Fibroblast of lung (primary cell): ENCODE results near the gene EFCAB5. TPM values are rescaled to one million over a fixed set of nuclear protein-coding genes. Genes with fewer than 3 reads are reported as not detected.
"Not testable (repeated sequence)": the region's sequence is repeated elsewhere in the genome, so short reads cannot be mapped to it uniquely, and the experiment has no call there.

Source experiments
- DNase-seq, 2 donors: peaks; one replicate each; pipeline versions ENCODE4 v3.0.0 to v3.0.0-alpha.2; 2010; ENCODE audit warnings: low read depth in 2 of 2
- H2AFZ ChIP-seq: 2 replicates; pipeline ENCODE4 v1.5.1; 2012; ENCODE audit warnings: low read length, control low read depth, inconsistent platforms
- H3K27ac ChIP-seq: 2 replicates; pipeline ENCODE4 v1.5.1; 2011; ENCODE audit warnings: low read length, control low read depth; ENCODE audit not compliant: insufficient read depth
- H3K27me3 ChIP-seq: 2 replicates; pipeline ENCODE4 v1.5.1; 2011; ENCODE audit warnings: mild to moderate bottlenecking, low read length; ENCODE audit not compliant: control insufficient read depth, insufficient read depth
- H3K36me3 ChIP-seq: 2 replicates; pipeline ENCODE4 v1.5.1; 2011; ENCODE audit warnings: low read length; ENCODE audit not compliant: control insufficient read depth, insufficient read depth
- H3K4me1 ChIP-seq: 2 replicates; pipeline ENCODE4 v1.5.1; 2011; ENCODE audit warnings: low read length; ENCODE audit not compliant: control insufficient read depth, insufficient read depth; ENCODE audit errors: extremely low read depth
- H3K4me2 ChIP-seq: 2 replicates; pipeline ENCODE4 v1.5.1; 2011; ENCODE audit warnings: low read length, control low read depth; ENCODE audit not compliant: insufficient read depth; ENCODE audit errors: extremely low read depth
- H3K4me3 ChIP-seq, 4 experiments: fragments of 200-600 bp in 1 of 4; sonication (generic) in 1 of 4; replicated peaks in 1 of 4; 2 replicates each; pipeline ENCODE4 v1.5.1; 2011 to 2016; ENCODE audit warnings: low read length in 4 of 4, low read depth in 3 of 4, mild to moderate bottlenecking in 3 of 4, control low read depth in 2 of 4, inconsistent platforms in 1 of 4, mixed read lengths in 1 of 4; ENCODE audit not compliant: insufficient read depth in 1 of 4; ENCODE audit errors: control extremely low read depth in 1 of 4
- H3K79me2 ChIP-seq: 2 replicates; pipeline ENCODE4 v1.5.1; 2012; ENCODE audit warnings: mild to moderate bottlenecking, low read length, inconsistent platforms; ENCODE audit not compliant: control insufficient read depth, insufficient read depth
- H3K9ac ChIP-seq: 2 replicates; pipeline ENCODE4 v1.5.1; 2011; ENCODE audit warnings: mild to moderate bottlenecking, low read length, control low read depth; ENCODE audit not compliant: insufficient read depth
- H3K9me3 ChIP-seq: 2 replicates; pipeline ENCODE4 v1.5.1; 2012; ENCODE audit warnings: low read depth, low read length; ENCODE audit not compliant: control insufficient read depth, insufficient read depth
- H4K20me1 ChIP-seq: 2 replicates; pipeline ENCODE4 v1.5.1; 2011; ENCODE audit warnings: low read length; ENCODE audit not compliant: control insufficient read depth, insufficient read depth; ENCODE audit errors: extremely low read depth
- EZH2 ChIP-seq: IDR thresholded peaks from 2 replicates; pipeline ENCODE4 v1.5.1; 2012; ENCODE audit warnings: low read length, control low read depth, mild to moderate bottlenecking; ENCODE audit errors: missing control alignments
- polyA plus RNA-seq, 2 donors: library from polyadenylated mRNA; depleted of rRNA in 1 of 2; stranded (reverse) in 1 of 2; unstranded in 1 of 2; fragments of >200 nt; gene quantifications; 2 replicates each; pipeline ENCODE4 v1.2.1, GENCODE V29; 2011 to 2012; ENCODE audit warnings: missing spikeins in 1 of 2
- total RNA-seq: library from RNA; depleted of rRNA; stranded (reverse); fragments of >200 nt; gene quantifications from 2 replicates; pipeline ENCODE4 v1.2.1, GENCODE V29; 2014
- TF ChIP-seq, protein P1 (sequence below), 2 donors: IDR thresholded peaks in 1 of 2; conservative IDR thresholded peaks in 1 of 2; 1 replicate in 1 of 2; 2 replicates in 1 of 2; pipeline ENCODE4 v1.5.1; 2011 to 2012; ENCODE audit warnings: low read length in 2 of 2, control low read depth in 1 of 2, inconsistent platforms in 1 of 2, low read depth in 1 of 2, mild to moderate bottlenecking in 1 of 2

EFCAB5 gene
- total and polyA plus RNA-seq, 2 donors (not counting 1 experiment from before 2014, with no cell fraction given): 0.14 to 0.66 TPM

- TF ChIP-seq EZH2: no peak
- TF ChIP-seq, protein P1, sequence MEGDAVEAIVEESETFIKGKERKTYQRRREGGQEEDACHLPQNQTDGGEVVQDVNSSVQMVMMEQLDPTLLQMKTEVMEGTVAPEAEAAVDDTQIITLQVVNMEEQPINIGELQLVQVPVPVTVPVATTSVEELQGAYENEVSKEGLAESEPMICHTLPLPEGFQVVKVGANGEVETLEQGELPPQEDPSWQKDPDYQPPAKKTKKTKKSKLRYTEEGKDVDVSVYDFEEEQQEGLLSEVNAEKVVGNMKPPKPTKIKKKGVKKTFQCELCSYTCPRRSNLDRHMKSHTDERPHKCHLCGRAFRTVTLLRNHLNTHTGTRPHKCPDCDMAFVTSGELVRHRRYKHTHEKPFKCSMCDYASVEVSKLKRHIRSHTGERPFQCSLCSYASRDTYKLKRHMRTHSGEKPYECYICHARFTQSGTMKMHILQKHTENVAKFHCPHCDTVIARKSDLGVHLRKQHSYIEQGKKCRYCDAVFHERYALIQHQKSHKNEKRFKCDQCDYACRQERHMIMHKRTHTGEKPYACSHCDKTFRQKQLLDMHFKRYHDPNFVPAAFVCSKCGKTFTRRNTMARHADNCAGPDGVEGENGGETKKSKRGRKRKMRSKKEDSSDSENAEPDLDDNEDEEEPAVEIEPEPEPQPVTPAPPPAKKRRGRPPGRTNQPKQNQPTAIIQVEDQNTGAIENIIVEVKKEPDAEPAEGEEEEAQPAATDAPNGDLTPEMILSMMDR (conservative IDR thresholded peaks at IDR 0.05 in 1 of 2, IDR thresholded peaks at IDR 0.05 in 1 of 2; ENCODE audit: low read depth in 1 of 2, low read length in 2 of 2): peak; percentile 48 to 51
- H3K79me2 ChIP-seq: peaks cover 14% of the 10 kb centered on the region
- H2AFZ ChIP-seq: no peak overlapping the region
- H3K4me1 ChIP-seq: peaks cover 5% of the 10 kb centered on the region
- no peaks in the 10 kb centered on the region for H4K20me1 ChIP-seq
- peak overlapping the region; percentile 57 for H3K4me2 ChIP-seq
- H3K9ac ChIP-seq: no peak overlapping the region
- H3K27ac ChIP-seq: no peak overlapping the region
- H3K4me3 ChIP-seq: no peak overlapping the region
- DNase-seq: peak; percentile 29 to 50
- no peaks in the 10 kb centered on the region for H3K36me3 ChIP-seq
- H3K9me3 ChIP-seq: no peaks in the 10 kb centered on the region
- no peaks in the 10 kb centered on the region for H3K27me3 ChIP-seq
Measured at GRCh38 chr17:29933379-29933778, 8.1 kb upstream of the EFCAB5 start.

DNA sequence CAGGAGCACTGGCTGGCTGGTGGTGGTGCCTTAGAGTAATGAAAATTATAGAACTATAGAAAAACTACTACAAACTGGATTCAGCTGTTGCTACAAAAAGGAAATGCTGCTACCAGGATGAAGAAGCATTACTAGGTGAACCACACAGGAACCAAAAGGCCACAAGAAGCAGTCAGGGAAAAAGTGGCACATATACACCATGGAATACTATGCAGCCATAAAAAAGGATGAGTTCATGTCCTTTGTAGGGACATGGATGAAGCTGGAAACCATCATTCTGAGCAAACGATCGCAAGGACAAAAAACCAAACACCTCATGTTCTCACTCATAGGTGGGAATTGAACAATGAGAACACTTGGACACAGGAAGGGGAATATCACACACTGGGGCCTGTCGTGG is 5.5 kb upstream of the EFCAB5 start:
- H3K36me3 ChIP-seq, H3K27ac ChIP-seq, H3K4me2 ChIP-seq, H3K27me3 ChIP-seq, DNase-seq, H3K4me3 ChIP-seq, H3K79me2 ChIP-seq, H3K9ac ChIP-seq, H2AFZ ChIP-seq, H3K9me3 ChIP-seq, H3K4me1 ChIP-seq, H4K20me1 ChIP-seq: not testable (repeated sequence)

DNA sequence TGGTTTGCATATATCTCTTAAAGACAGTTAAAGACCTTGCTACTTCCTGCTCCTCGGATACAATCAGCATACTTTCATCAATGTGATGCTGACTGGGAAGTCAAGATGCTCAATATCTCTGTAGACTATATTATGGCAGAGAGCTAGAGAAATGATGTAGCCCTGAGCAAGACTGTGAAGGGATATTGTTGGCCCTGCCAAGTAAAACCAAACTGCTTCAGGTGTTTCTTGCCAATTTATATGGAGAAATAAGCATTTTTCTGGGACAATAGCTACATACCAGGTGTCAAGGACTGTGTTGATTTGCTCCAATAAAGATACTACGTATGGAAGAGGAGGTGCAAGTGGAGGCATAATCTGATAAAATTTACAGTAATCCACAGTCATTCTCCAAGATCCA is 4.7 kb upstream of the EFCAB5 start:
- Histone ChIP-seq H3K27ac (no peak overlapping the region), H2AFZ (no peak overlapping the region), H3K9ac (no peak overlapping the region), H3K27me3 (no peaks in the 10 kb centered on the region), H3K9me3 (no peaks in the 10 kb centered on the region), H4K20me1 (no peaks in the 10 kb centered on the region), H3K79me2 (no peaks in the 10 kb centered on the region), H3K4me3 (no peak overlapping the region), H3K4me1 (no peaks in the 10 kb centered on the region), H3K4me2 (no peak overlapping the region), H3K36me3 (no peaks in the 10 kb centered on the region)
- no peak for DNase-seq
- TF ChIP-seq, protein P1 (conservative IDR thresholded peaks at IDR 0.05 in 1 of 2, IDR thresholded peaks at IDR 0.05 in 1 of 2; ENCODE audit: low read depth in 1 of 2, low read length in 2 of 2): no peak
- TF ChIP-seq EZH2: no peak
